ENCODE data around the gene MYLK2. TPM values are rescaled to one million over a fixed set of nuclear protein-coding genes. Genes with fewer than 3 reads are reported as not detected.

Gene MYLK2
- total RNA-seq, 4 donors from 2014 or later = 0.33 to 0.65 (median 0.52) TPM; not detected in 1

- no peaks in the 10 kb centered on the region for H3K36me3 ChIP-seq
- no peaks in the 10 kb centered on the region for H3K9me3 ChIP-seq
- intact Hi-C loops (cut with DNase I) = no loop called here
- no peaks in the 10 kb centered on the region for H3K27me3 ChIP-seq
- H3K4me1 ChIP-seq = peaks cover 12 to 21% (median 15%) of the 10 kb centered on the region in 4 donors
- H3K27ac ChIP-seq (replicated peaks in 1 of 4) = no peak overlapping the region
- 86% methylated on average over 6 of the region's 8 CpGs for WGBS
- no peak for DNase-seq (ENCODE audit: extremely low spot score)
- no peak overlapping the region for H3K4me3 ChIP-seq
- TF ChIP-seq POLR2A (IDR thresholded peaks at IDR 0.05; ENCODE audit: low read depth) = no peak
- TF ChIP-seq, protein P1, sequence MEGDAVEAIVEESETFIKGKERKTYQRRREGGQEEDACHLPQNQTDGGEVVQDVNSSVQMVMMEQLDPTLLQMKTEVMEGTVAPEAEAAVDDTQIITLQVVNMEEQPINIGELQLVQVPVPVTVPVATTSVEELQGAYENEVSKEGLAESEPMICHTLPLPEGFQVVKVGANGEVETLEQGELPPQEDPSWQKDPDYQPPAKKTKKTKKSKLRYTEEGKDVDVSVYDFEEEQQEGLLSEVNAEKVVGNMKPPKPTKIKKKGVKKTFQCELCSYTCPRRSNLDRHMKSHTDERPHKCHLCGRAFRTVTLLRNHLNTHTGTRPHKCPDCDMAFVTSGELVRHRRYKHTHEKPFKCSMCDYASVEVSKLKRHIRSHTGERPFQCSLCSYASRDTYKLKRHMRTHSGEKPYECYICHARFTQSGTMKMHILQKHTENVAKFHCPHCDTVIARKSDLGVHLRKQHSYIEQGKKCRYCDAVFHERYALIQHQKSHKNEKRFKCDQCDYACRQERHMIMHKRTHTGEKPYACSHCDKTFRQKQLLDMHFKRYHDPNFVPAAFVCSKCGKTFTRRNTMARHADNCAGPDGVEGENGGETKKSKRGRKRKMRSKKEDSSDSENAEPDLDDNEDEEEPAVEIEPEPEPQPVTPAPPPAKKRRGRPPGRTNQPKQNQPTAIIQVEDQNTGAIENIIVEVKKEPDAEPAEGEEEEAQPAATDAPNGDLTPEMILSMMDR (IDR thresholded peaks at IDR 0.05) = no peak
- no peak for TF ChIP-seq EP300 (IDR thresholded peaks at IDR 0.05)
- TF ChIP-seq POLR2AphosphoS5 (IDR thresholded peaks at IDR 0.05) = no peak
Observed at GRCh38 chr20:31818376-31818908, 714 bp upstream of the MYLK2 start.

DNA sequence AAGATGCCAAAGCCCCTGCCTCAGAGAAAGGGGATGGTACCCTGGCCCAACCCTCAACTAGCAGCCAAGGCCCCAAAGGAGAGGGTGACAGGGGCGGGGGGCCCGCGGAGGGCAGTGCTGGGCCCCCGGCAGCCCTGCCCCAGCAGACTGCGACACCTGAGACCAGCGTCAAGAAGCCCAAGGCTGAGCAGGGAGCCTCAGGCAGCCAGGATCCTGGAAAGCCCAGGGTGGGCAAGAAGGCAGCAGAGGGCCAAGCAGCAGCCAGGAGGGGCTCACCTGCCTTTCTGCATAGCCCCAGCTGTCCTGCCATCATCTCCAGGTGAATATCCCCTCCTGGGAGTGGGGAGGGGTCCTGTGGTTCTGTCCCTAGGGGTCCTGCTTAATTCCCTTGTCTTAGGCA, 1.1 kb downstream of the MYLK2 start:
- peaks cover 11 to 18% (median 13%) of the 10 kb centered on the region in 4 donors for H3K4me1 ChIP-seq
- no peak for DNase-seq (ENCODE audit: extremely low spot score)
- WGBS = 70% methylated on average over 3 of the region's 6 CpGs
- no peaks in the 10 kb centered on the region for H3K36me3 ChIP-seq
- TF ChIP-seq POLR2A (IDR thresholded peaks at IDR 0.05; ENCODE audit: low read depth) (no peak), EP300 (IDR thresholded peaks at IDR 0.05) (no peak), POLR2AphosphoS5 (IDR thresholded peaks at IDR 0.05) (no peak)
- TF ChIP-seq, protein P1 (IDR thresholded peaks at IDR 0.05) = no peak
- intact Hi-C loops (cut with DNase I) = loop anchor here (5.0 kb wide), 1 partner anchor 212 kb away; no protein-coding TSS in a partner anchor
- H3K4me3 ChIP-seq = no peak overlapping the region
- no peak overlapping the region for H3K27ac ChIP-seq (replicated peaks in 1 of 4)
- no peaks in the 10 kb centered on the region for H3K9me3 ChIP-seq
- no peaks in the 10 kb centered on the region for H3K27me3 ChIP-seq

GRCh38 chr20:31821427-31821826, 2.3 kb downstream of the MYLK2 start:
- Histone ChIP-seq H3K4me3 (no peak overlapping the region), H3K9me3 (no peaks in the 10 kb centered on the region), H3K36me3 (no peaks in the 10 kb centered on the region), H3K27me3 (no peaks in the 10 kb centered on the region), H3K27ac (replicated peaks in 1 of 4) (no peak overlapping the region), H3K4me1 (peaks cover 4 to 15% (median 12%) of the 10 kb centered on the region in 4 donors)
- TF ChIP-seq EP300 (IDR thresholded peaks at IDR 0.05) = no peak
- no peak for TF ChIP-seq POLR2A (IDR thresholded peaks at IDR 0.05; ENCODE audit: low read depth)
- no peak for TF ChIP-seq POLR2AphosphoS5 (IDR thresholded peaks at IDR 0.05)
- TF ChIP-seq, protein P1 (IDR thresholded peaks at IDR 0.05) = no peak
- 62% methylated on average over 5 of the region's 5 CpGs for WGBS
- intact Hi-C loops (cut with DNase I) = loop anchor here (5.0 kb wide), 1 partner anchor 211 kb away; no protein-coding TSS in a partner anchor
- no peak for DNase-seq (ENCODE audit: extremely low spot score)

DNA sequence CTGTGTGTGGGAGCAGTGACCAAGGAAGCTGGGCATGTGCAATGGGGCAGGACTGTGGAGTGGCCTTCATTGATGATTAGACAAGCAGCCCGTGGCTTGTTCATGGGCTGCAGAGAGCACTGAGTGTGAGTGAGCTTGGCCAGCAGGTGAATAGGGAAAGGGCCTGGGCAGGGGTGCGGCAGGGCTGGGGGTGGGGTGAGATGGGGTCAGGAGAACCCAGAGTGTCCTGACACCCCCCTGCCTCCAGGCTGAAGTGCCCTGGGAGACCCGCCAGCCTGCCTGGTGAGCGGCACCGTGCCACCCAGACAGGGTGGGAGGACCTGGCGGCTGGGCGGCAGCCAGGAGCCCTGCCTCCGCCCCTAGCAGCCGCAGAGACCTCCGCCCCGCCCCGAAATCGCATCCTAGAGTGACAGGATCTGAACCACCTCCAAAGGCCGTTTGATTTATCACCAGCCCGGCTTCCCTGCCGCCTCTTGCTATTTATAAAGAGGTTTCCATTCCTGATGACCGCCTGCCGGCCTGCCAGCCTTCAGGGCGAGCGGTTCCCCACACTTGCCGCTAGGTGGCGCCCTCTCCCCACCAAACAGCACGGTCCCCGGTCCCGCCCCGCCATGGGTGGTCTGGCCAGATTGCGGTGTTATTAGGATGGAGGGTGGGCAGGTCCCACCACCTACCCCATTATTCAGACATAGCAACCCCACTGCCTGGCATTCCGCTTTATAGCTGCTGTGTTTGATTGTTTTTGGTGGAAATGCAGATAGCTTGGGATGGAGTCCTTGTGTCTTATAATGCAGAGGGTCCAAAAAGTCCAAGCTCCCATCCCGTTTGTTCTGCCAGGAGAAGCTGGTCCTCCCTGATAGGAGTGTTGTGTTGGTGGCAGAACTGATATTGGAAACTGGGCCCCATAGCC, 3.5 kb downstream of the MYLK2 start:
- H3K9me3 ChIP-seq = no peaks in the 10 kb centered on the region
- WGBS = 6% methylated on average over 12 of the region's 29 CpGs
- H3K27ac ChIP-seq (replicated peaks in 1 of 4) = no peak overlapping the region
- intact Hi-C loops (cut with DNase I) = loop anchor here (1.0 to 5.0 kb wide), 3 partner anchors 22 to 210 kb away; partner anchors contain the start of genes FOXS1 and PDRG1
- peak overlapping the region in 3 of 4 donors; percentile 2 to 17 (median 15) for H3K4me3 ChIP-seq
- DNase-seq (ENCODE audit: extremely low spot score) = no peak
- no peak for TF ChIP-seq POLR2A (IDR thresholded peaks at IDR 0.05; ENCODE audit: low read depth)
- TF ChIP-seq POLR2AphosphoS5 (IDR thresholded peaks at IDR 0.05) = peak in 1 of 2 donors; percentile 52
- TF ChIP-seq, protein P1 (IDR thresholded peaks at IDR 0.05) = peak; percentile 97 to 100 (median 99)
- no peak for TF ChIP-seq EP300 (IDR thresholded peaks at IDR 0.05)
- no peaks in the 10 kb centered on the region for H3K36me3 ChIP-seq
- H3K27me3 ChIP-seq = no peaks in the 10 kb centered on the region
- H3K4me1 ChIP-seq = peaks cover 4 to 15% (median 12%) of the 10 kb centered on the region in 4 donors

Measured in esophagus muscularis mucosa (tissue), 4 donors.